Thoracic aorta (tissue), 2 donors: Measurements from ENCODE around the gene DCUN1D2. TPM values are rescaled to one million over a fixed set of nuclear protein-coding genes. Genes with fewer than 3 reads are reported as not detected.

Experiments used
- ATAC-seq: fragments of 150-250 bp; one replicate; pipeline ENCODE4 v1.8.0; 2017; ENCODE audit warnings: low read depth; ENCODE audit not compliant: insufficient number of reproducible peaks, low FRiP score
- DNase-seq: peaks from one replicate; pipeline ENCODE4 v3.0.0-alpha.2; 2020; ENCODE audit warnings: low spot score
- H3K27ac ChIP-seq, 2 donors: fragments of 200-600 bp; sonication (generic); 1 replicate in 1 of 2; 2 replicates in 1 of 2; pipeline ENCODE4 v1.5.1; 2016; ENCODE audit warnings: mild to moderate bottlenecking in 2 of 2, moderate library complexity in 2 of 2
- H3K27me3 ChIP-seq: fragments of 200-600 bp; sonication (generic); replicated peaks from 2 replicates; pipeline ENCODE4 v1.6.0; 2016; ENCODE audit warnings: mild to moderate bottlenecking; ENCODE audit not compliant: insufficient read depth
- H3K36me3 ChIP-seq: fragments of 200-600 bp; sonication (generic); one replicate; pipeline ENCODE4 v1.5.1; 2016
- H3K4me1 ChIP-seq, 2 donors: fragments of 200-600 bp; sonication (generic); 1 replicate in 1 of 2; 2 replicates in 1 of 2; pipeline versions ENCODE4 v1.5.1 to v1.6.0; 2016; ENCODE audit warnings: low read depth in 2 of 2, mild to moderate bottlenecking in 1 of 2; ENCODE audit not compliant: control insufficient read depth in 1 of 2
- H3K4me3 ChIP-seq: fragments of 200-600 bp; sonication (generic); 2 replicates; pipeline ENCODE4 v1.5.1; 2016; ENCODE audit warnings: mild to moderate bottlenecking
- H3K9me3 ChIP-seq: fragments of 200-600 bp; sonication (generic); 2 replicates; pipeline ENCODE4 v1.5.1; 2016
- CTCF ChIP-seq: fragments of 200-600 bp; sonication (generic); IDR thresholded peaks from one replicate; pipeline ENCODE4 v1.5.1; 2019; ENCODE audit warnings: antibody characterized with exemption
- total RNA-seq, 2 donors: library from RNA; depleted of rRNA; stranded (reverse); fragments of >200 nt; gene quantifications; one replicate each; pipeline versions ENCODE4 v1.1.0 to v1.2.3, GENCODE V29; 2016

DCUN1D2 gene
- total RNA-seq = 10 to 100 TPM in 1 of 2 donors, 1 to 10 TPM in 1; 7.3 to 29.8 TPM

- TF ChIP-seq CTCF = no peak
- peak; percentile 78 for ATAC-seq
- Histone ChIP-seq H3K4me1 (peaks cover 34 to 57% of the 10 kb centered on the region in 2 donors), H3K27ac (peak within 1 kb of the TSS; percentile 74 to 82), H3K27me3 (no peaks in the 10 kb centered on the region), H3K9me3 (no peaks in the 10 kb centered on the region), H3K4me3 (peak within 1 kb of the TSS; percentile 93), H3K36me3 (no peaks in the 10 kb centered on the region)
- peak; percentile 71 for DNase-seq
Observed at GRCh38 chr13:113490496-113491417, at the start of gene DCUN1D2. Gene DCUN1D2 (minus strand): TSS chr13:113490711. CDS start chr13:113490669, 42 bp downstream.

GRCh38 chr13:113539822-113540221 is 49.3 kb upstream of the DCUN1D2 start:
- no peak for DNase-seq
- Histone ChIP-seq H3K27ac (no peak overlapping the region), H3K4me1 (no peaks in the 10 kb centered on the region), H3K36me3 (peaks cover 3% of the 10 kb centered on the region), H3K27me3 (no peaks in the 10 kb centered on the region), H3K9me3 (no peaks in the 10 kb centered on the region), H3K4me3 (no peak overlapping the region)
- no peak for ATAC-seq
- no peak for TF ChIP-seq CTCF

GRCh38 chr13:113539176-113539575 is 48.7 kb upstream of the DCUN1D2 start:
- Histone ChIP-seq H3K36me3 (peaks cover 6% of the 10 kb centered on the region), H3K27ac (no peak overlapping the region), H3K27me3 (no peaks in the 10 kb centered on the region), H3K4me3 (no peak overlapping the region), H3K4me1 (no peaks in the 10 kb centered on the region), H3K9me3 (no peaks in the 10 kb centered on the region)
- DNase-seq = no peak
- no peak for TF ChIP-seq CTCF
- no peak for ATAC-seq

- Histone ChIP-seq H3K36me3 (peaks cover 6% of the 10 kb centered on the region), H3K27ac (no peak overlapping the region)
- TF ChIP-seq CTCF = no peak
Observed at GRCh38 chr13:113538689-113539058, 48.2 kb upstream of the DCUN1D2 start.

GRCh38 chr13:113537909-113538688 is 47.6 kb upstream of the DCUN1D2 start:
- H3K9me3 ChIP-seq = no peaks in the 10 kb centered on the region
- no peak overlapping the region for H3K4me3 ChIP-seq
- H3K27ac ChIP-seq = no peak overlapping the region
- H3K36me3 ChIP-seq = peaks cover 6% of the 10 kb centered on the region
- H3K27me3 ChIP-seq = no peaks in the 10 kb centered on the region
- no peak for DNase-seq
- no peak for TF ChIP-seq CTCF
- ATAC-seq = no peak
- H3K4me1 ChIP-seq = no peaks in the 10 kb centered on the region

More at GRCh38 chr13:113538689-113539058, 48.2 kb upstream of the DCUN1D2 start:
- Histone ChIP-seq H3K4me1 (no peaks in the 10 kb centered on the region), H3K4me3 (no peak overlapping the region), H3K9me3 (no peaks in the 10 kb centered on the region), H3K27me3 (no peaks in the 10 kb centered on the region)
- DNase-seq (no peak), ATAC-seq (no peak)
